IgD-negative memory B cell (primary cell): ENCODE measurements around the gene TBC1D10A. TPM values are rescaled to one million over a fixed set of nuclear protein-coding genes. Genes with fewer than 3 reads are reported as not detected.
A peak's percentile ranks its signal among the peaks of the same experiment; 100 is the strongest.

Source experiments
- H3K27ac Mint-ChIP-seq, 3 donors: one replicate each; pipeline ENCODE4 v1.8.0; 2020 to 2022; ENCODE audit warnings: mild to moderate bottlenecking in 3 of 3, mixed read lengths in 3 of 3, moderate library complexity in 1 of 3
- H3K27me3 Mint-ChIP-seq: one replicate; pipeline ENCODE4 v1.8.0; 2021; ENCODE audit warnings: mixed read lengths
- H3K36me3 Mint-ChIP-seq: one replicate; pipeline ENCODE4 v1.8.0; 2020; ENCODE audit warnings: mild to moderate bottlenecking, mixed read lengths
- H3K4me1 Mint-ChIP-seq, 3 donors: one replicate each; pipeline ENCODE4 v1.8.0; 2020 to 2022; ENCODE audit warnings: mixed read lengths in 3 of 3, mild to moderate bottlenecking in 1 of 3
- H3K4me3 Mint-ChIP-seq, 4 donors: one replicate each; pipeline ENCODE4 v1.8.0; 2020 to 2022; ENCODE audit warnings: mild to moderate bottlenecking in 4 of 4, mixed read lengths in 4 of 4, moderate library complexity in 3 of 4
- H3K9me3 Mint-ChIP-seq, 3 donors: one replicate each; pipeline ENCODE4 v1.8.0; 2020 to 2021; ENCODE audit warnings: mixed read lengths in 3 of 3, mild to moderate bottlenecking in 1 of 3
- polyA plus RNA-seq: library from polyadenylated mRNA; unstranded; fragments of 300-500 nt; fragmentation: Illumina TruSeq; gene quantifications from one replicate; pipeline ENCODE4 v1.2.3, GENCODE V29; 2021

The TBC1D10A gene
- polyA plus RNA-seq, 1 donor from 2014 or later: 44.0 TPM

DNA sequence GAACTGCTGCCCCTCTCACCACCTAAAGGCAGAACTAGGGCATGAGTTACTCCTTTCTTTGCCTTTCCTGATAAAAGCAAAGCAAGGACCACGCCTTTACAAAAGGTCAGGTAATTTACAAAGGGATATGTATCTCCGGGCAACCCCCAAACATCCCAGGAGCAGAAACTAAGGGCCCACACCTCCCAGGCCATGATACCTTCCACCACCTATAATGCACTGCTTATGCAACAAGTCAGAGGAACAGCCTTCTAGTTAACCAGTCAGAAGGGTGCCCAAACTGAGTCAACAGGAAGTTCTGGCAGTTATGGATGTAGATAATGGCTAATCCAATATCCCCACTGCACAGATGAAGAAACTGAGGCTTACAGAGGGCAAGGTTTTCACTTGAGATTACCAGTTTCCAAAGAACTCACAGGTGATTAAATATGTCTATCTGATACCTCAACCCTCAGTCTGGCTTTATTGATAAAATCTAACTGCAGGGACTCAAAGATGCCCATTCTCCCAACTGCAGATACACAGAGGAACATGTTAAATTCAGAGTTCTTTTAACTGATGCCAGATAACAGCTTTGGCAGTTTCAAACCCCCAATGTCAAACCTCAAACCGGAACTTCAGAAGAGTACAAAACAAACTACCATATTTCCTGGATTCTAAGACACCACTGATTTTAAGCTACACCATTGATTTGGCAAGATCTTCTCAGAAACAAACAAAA, 20.7 kb downstream of the TBC1D10A start:
- Mint-ChIP-seq H3K4me1 (peaks cover 74 to 92% (median 75%) of the 10 kb centered on the region in 3 donors), H3K4me3 (peak overlapping the region; percentile 62 to 86 (median 79)), H3K27me3 (peaks cover 1% of the 10 kb centered on the region)

DNA sequence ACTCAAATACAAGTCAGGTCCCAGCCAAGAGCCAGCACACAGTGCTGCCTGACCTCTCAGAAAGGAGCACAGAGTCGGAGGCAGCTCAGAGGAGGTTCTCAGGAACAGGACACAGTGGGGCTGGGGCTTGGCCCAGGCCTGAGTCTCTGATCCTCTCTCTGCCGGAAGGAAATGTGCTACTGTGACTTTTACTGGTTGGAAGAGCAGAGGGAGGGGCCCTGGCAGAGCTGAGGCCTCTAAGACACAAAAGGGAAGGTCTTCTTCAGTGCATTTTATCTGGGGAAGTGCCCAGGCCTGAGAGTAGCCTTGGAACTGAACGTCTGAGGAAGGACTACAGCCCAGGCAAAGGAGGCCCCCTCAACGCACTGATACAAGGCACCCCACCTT, 21.2 kb downstream of the TBC1D10A start:
- Mint-ChIP-seq H3K27ac (peak overlapping the region; percentile 44 to 97 (median 96)), H3K9me3 (no peaks in the 10 kb centered on the region), H3K4me1 (peaks cover 68 to 92% (median 70%) of the 10 kb centered on the region in 3 donors), H3K4me3 (peak overlapping the region; percentile 62 to 86 (median 79)), H3K27me3 (peaks cover 1% of the 10 kb centered on the region), H3K36me3 (peaks cover 7% of the 10 kb centered on the region)

More for the DNA sequence above, 20.7 kb downstream of the TBC1D10A start:
- Mint-ChIP-seq H3K9me3 (no peaks in the 10 kb centered on the region), H3K27ac (peak overlapping the region; percentile 44 to 97 (median 96)), H3K36me3 (peaks cover 7% of the 10 kb centered on the region)

DNA sequence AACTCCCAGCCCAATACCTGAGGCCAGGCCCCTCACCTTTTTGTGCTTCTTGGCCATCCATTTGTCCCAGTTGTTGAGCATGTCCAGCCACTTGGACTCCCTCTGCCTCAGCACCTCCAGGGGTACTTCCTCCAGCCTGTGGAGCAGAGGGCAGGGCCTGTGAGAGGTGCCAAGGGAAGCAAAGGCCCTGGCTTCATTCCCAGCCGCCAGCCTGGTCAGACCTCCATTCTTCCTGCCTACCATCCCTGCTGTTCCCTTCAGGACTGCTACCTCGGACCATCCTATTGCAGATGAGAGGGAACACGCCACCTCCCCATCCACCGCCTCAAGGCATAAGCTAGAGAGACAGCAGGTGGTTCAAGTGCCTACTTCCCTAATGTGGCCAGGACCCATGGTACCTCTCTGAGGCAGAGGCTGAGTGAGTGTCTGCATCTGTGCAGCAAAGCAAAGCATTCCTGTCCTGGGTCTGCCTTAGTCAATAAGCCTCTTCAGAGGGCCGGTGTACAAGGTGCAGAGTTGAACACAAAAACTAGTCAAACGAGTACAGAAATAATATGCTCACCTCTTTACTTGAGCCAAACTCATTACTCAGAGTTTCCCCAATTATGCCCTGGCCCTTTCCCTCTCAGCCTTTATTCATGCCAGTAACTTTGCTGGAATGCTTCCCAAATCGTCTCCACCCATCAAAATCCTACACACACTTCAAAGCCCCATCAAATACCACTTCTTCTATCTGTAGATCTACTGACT, 22.1 kb downstream of the TBC1D10A start:
- no peaks in the 10 kb centered on the region for H3K9me3 Mint-ChIP-seq
- peaks cover 7% of the 10 kb centered on the region for H3K36me3 Mint-ChIP-seq
- H3K27me3 Mint-ChIP-seq: peaks cover 1% of the 10 kb centered on the region
- peak overlapping the region; percentile 44 to 97 (median 96) for H3K27ac Mint-ChIP-seq
- peak overlapping the region; percentile 62 to 86 (median 79) for H3K4me3 Mint-ChIP-seq
- H3K4me1 Mint-ChIP-seq: peaks cover 60 to 83% (median 62%) of the 10 kb centered on the region in 3 donors

DNA sequence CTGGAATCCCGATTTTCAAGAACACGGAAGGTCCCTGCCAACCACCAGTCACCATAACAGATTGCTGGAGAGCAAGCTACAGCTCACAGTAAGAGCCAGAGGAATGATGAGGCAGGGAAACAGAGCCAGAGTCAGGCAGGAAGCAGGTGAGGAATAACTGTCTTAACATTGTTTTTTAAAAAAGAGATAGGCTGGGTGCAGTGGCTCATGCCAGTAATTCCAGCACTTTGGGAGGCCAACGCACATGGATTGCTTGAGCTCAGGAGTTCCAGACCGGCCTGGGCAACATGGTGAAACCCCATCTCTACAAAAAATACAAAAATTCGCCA, 24.0 kb downstream of the TBC1D10A start:
- no peaks in the 10 kb centered on the region for H3K9me3 Mint-ChIP-seq
- peak overlapping the region; percentile 51 to 90 (median 75) for H3K4me3 Mint-ChIP-seq
- peaks cover 9% of the 10 kb centered on the region for H3K36me3 Mint-ChIP-seq
- H3K27ac Mint-ChIP-seq: peak overlapping the region; percentile 69 to 96 (median 94)
- peaks cover 50 to 69% (median 50%) of the 10 kb centered on the region in 3 donors for H3K4me1 Mint-ChIP-seq
- peaks cover 1% of the 10 kb centered on the region for H3K27me3 Mint-ChIP-seq

DNA sequence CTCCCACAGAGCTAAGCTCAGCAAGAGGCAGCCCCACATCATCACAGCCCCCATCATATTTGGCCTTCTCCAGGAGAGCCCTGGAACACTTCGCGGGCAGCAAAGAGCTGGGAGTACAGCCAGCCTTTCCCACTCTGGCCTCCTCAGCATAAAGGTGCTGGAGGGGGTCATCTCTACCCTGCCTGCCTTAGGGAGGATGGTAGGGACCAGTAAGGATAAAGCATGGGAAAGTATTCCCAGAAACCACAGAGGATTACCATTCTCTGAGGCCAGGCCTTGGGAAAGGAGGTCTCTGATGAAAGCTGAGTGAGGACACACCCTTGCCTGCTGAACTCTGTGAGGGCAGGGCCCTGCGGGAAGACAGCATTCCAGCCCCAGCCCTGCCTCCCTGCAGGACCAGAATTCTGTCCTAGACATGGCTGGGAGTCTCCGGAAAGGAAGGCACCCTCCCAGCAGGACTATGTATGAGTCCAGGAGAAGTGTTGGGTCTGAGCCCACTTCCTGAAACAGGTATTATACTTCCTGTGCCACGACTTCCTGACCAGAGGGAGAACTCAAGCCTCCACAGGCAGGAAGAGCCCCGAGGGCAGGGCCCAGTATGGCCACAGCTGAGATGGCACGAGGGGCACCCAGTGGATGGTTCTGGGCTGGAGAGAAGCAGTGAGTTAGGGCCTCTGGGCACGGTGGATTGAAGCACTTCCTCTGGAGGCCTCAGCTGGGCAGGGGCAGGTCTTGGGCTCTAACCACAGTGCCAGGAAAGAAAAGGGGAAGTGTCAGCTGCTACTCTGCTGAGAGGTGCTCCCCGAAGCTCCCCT, 24.5 kb downstream of the TBC1D10A start:
- Mint-ChIP-seq H3K36me3 (peaks cover 9% of the 10 kb centered on the region), H3K9me3 (no peaks in the 10 kb centered on the region), H3K27me3 (no peaks in the 10 kb centered on the region), H3K27ac (peak overlapping the region; percentile 69 to 96 (median 94)), H3K4me3 (peak overlapping the region; percentile 51 to 90 (median 75)), H3K4me1 (peaks cover 46 to 65% (median 47%) of the 10 kb centered on the region in 3 donors)

DNA sequence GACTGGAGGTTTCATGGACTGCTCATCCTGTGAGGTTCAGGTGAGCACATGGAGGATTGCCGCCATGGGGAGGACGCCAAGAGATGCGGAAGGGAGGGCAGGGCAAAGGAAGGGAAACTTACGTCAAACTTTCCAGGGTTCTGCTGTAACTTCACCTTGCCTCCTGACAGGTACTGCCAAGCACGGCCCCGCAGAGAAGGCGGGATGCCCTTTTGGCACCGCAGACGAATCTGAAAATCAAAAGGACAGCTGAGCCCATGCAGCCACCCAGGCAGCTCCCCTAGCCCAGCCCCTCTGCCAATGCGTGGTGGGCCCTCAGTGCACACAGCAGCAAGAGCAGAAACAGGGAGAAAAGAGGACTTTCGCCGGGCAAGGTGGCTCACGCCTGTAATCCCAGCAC, 27.4 kb downstream of the TBC1D10A start:
- Mint-ChIP-seq H3K27ac (peak overlapping the region in 2 of 3 donors; percentile 46 to 84), H3K27me3 (no peaks in the 10 kb centered on the region), H3K36me3 (peaks cover 9% of the 10 kb centered on the region), H3K9me3 (no peaks in the 10 kb centered on the region), H3K4me3 (no peak overlapping the region), H3K4me1 (peaks cover 22 to 37% (median 23%) of the 10 kb centered on the region in 3 donors)

DNA sequence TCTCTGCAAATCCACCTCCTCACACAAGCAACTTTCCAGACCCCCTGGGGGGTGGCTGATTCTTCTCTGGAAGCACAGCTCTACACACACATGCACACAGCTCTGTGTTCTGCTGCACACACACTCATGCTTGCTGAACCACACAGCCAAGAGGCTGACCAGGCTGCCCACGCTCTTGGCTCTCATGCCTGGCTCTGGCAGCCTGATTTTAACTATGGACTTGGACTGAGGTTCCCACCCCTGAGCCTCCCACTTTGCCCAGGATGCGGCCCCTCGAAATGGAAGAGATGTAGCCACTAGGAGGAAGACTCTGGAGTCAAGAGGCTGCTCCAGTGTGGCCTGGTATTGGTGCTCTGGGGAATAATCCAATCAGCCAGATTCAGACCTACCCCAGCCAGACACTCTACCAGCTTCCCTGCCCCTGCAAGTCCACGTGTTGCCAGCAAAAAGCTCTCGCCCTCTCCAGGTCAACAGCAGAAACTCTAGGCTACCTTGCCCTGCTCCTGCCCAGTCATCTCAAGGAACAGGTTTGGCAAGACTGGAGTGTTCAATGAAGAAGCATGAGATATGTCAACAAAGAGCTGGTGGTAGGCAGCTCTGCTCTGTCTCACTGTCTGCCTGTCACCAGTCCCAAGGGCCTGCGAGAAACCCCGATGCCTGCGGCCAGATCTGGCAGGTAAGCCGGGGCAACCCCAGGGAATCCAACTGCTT, 28.6 kb downstream of the TBC1D10A start:
- peak overlapping the region in 2 of 3 donors; percentile 56 to 88 for H3K27ac Mint-ChIP-seq
- no peaks in the 10 kb centered on the region for H3K9me3 Mint-ChIP-seq
- peaks cover 9% of the 10 kb centered on the region for H3K36me3 Mint-ChIP-seq
- H3K4me1 Mint-ChIP-seq: peaks cover 14 to 26% (median 18%) of the 10 kb centered on the region in 3 donors
- peak overlapping the region in 1 of 4 donors; percentile 38 for H3K4me3 Mint-ChIP-seq
- H3K27me3 Mint-ChIP-seq: no peaks in the 10 kb centered on the region

DNA sequence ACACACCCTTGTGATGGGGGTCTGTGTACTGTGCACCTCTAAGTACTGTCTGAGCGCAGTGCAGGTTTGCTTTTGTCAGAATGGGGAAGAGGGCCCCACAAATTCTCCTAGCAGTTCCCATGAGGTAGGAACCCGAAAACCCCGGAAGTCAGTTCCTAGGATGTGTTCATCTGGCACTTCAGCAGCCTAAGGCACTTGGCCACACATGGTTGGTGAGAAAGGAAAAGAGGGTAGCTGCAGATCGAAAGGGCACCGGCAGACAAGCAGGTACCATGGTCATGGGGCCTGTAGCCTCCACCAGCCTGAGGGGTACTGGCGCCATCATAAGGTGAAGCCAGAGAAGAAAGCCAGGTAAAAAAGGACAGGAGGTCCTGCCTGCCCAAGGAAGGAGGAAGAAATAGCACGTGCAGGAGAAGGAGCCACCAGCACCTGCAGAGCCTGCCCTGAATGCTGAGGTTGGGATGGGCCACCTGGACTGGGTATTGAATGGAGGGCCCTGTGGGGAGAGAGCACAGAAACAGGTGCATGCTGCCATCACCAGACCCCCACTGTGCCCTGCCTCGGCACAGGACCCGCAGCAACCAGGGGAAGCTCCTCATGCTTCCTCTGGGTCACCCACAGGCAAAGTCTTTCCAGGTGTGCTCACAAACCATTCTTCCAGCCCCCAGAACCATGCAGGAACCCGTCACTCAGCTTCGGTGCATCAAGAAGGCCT, 29.3 kb downstream of the TBC1D10A start:
- H3K27ac Mint-ChIP-seq: peak overlapping the region in 1 of 3 donors; percentile 39
- no peak overlapping the region for H3K4me3 Mint-ChIP-seq

DNA sequence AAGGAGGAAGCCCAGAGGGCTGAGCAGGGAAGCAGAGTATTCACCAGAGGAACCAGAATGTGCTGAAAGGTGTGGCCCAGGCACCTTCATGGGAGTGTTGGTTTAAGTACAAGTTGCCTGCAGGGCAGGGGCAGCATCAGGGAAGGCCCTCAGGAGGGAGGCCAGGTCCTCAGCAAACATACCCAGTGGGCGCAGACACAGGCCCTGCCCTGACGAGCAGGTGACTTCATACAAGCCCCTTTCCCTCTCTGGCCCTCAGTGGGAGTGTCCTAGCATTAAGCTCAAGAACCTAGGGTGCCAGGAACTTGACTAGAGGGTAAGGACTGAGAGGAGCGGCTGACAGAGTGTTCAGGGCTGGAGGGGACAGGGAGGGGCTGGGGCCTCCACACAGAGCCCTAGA, 29.9 kb downstream of the TBC1D10A start:
- Mint-ChIP-seq H3K27me3 (no peaks in the 10 kb centered on the region), H3K4me1 (peaks cover 5 to 13% (median 7%) of the 10 kb centered on the region in 3 donors), H3K36me3 (peaks cover 8% of the 10 kb centered on the region), H3K27ac (no peak overlapping the region), H3K4me3 (no peak overlapping the region), H3K9me3 (no peaks in the 10 kb centered on the region)

More for the DNA sequence above, 29.3 kb downstream of the TBC1D10A start:
- Mint-ChIP-seq H3K4me1 (peaks cover 7 to 19% (median 11%) of the 10 kb centered on the region in 3 donors), H3K9me3 (no peaks in the 10 kb centered on the region), H3K27me3 (no peaks in the 10 kb centered on the region), H3K36me3 (peaks cover 8% of the 10 kb centered on the region)

DNA sequence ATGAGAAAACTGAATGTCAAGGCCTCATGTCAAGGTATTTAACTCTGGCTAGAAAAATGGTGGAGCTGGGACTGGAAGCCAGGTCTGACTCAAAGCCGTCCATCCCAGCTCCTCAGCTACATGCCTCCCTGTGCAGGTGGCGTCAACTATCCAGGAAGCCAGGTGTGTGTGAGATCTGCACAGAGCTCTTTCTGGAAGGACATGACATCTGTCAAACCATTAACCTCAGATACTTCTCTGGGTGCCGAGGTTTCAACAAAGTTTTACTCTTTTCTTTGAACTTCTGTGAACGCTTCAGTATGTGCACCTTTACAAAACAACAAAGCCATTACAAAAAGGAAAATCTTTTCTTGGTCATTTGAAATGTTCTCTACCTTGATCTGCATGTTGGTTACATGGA, 30.4 kb downstream of the TBC1D10A start:
- no peaks in the 10 kb centered on the region for H3K9me3 Mint-ChIP-seq
- H3K36me3 Mint-ChIP-seq: peaks cover 5% of the 10 kb centered on the region
- no peak overlapping the region for H3K4me3 Mint-ChIP-seq
- H3K4me1 Mint-ChIP-seq: peaks cover 1 to 10% (median 5%) of the 10 kb centered on the region in 3 donors
- no peak overlapping the region for H3K27ac Mint-ChIP-seq
- no peaks in the 10 kb centered on the region for H3K27me3 Mint-ChIP-seq

DNA sequence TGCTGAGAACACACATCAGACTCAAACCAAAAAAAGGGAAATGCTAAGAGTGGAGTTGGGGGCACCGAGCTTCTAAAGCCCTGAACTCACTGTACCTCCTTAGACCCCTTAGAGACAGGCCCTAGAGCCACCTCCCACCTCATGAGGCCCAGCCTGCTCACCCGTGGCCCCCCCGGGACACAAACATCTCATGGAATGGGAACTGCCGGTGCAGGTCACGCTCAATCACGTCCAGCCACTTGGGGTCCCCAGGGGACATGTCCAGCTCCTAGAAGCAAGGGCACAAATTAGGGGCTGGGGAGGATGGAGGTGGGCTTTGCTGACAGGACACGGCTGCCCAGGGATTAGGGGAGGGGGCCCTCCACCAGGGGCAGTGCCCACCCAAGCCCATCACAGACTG, 31.2 kb downstream of the TBC1D10A start:
- Mint-ChIP-seq H3K4me3 (peak overlapping the region in 1 of 4 donors; percentile 57), H3K27ac (no peak overlapping the region), H3K36me3 (peaks cover 4% of the 10 kb centered on the region), H3K4me1 (peaks cover 1 to 6% (median 4%) of the 10 kb centered on the region in 3 donors), H3K27me3 (no peaks in the 10 kb centered on the region), H3K9me3 (no peaks in the 10 kb centered on the region)

DNA sequence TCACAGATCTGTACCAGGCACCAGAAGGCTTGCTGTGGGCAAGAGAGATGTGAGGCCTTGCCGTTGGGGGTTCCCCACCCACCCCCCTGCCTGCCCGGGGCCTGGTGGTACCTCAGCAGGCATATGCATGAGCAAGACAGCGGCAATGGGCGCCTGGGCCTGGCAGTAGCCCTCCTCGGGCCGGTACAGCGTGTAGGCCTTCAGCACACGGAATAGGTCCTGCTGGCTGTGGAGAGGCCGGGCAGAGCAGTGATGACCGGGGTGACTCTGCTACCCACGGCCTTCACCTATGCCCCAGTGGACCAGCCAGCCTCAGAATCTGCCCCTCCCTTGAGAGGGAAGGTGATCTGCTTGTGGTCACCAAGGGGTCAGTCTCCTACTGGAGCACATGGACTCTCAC, 31.9 kb downstream of the TBC1D10A start:
- Mint-ChIP-seq H3K27ac (no peak overlapping the region), H3K4me3 (no peak overlapping the region), H3K4me1 (peaks cover 6 to 9% (median 9%) of the 10 kb centered on the region in 3 donors), H3K36me3 (peaks cover 4% of the 10 kb centered on the region), H3K27me3 (no peaks in the 10 kb centered on the region), H3K9me3 (no peaks in the 10 kb centered on the region)

DNA sequence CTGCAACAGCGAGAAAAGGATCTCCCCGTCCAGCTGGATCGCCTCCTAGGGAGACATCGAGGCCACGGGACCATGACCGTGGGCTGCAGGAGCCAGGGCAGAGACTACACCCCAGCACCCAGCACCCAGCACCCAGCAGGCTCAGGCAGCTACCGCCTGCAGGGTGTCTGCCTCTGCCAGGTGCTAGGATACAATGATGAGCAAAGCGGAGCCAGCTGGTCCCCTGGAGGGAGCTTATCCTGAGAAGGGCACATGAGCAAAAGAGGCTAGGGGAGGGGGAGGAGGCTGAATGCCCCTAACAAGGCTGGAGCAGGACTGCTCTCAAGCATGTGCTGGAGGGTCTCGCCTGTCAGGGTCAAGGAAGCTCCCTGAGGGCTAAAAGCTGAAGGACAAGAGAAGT, 32.7 kb downstream of the TBC1D10A start:
- peaks cover 6 to 12% (median 9%) of the 10 kb centered on the region in 3 donors for H3K4me1 Mint-ChIP-seq
- H3K27me3 Mint-ChIP-seq: no peaks in the 10 kb centered on the region
- no peaks in the 10 kb centered on the region for H3K9me3 Mint-ChIP-seq
- H3K27ac Mint-ChIP-seq: no peak overlapping the region
- H3K4me3 Mint-ChIP-seq: no peak overlapping the region
- H3K36me3 Mint-ChIP-seq: peaks cover 4% of the 10 kb centered on the region

DNA sequence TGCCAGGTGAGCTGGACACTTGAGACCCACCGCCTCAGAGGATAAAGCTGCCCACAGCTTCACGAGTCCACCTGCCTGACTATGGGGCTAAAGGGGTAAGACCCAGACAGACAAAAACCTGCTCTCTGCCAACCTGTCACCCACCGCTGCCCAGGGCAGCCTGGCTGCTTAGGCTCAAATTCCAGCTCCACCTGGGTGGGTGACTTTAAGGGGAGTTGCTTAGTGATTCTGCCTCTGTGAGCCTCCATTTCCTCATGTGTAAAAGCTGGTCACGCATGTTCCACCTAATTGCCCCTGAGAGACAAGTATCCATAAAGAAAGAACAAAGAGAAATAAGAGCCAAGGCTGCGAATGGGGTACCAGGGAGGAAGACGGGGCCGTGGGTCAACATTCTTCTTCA, 33.7 kb downstream of the TBC1D10A start:
- peaks cover 10 to 17% (median 14%) of the 10 kb centered on the region in 3 donors for H3K4me1 Mint-ChIP-seq
- H3K27me3 Mint-ChIP-seq: no peaks in the 10 kb centered on the region
- H3K27ac Mint-ChIP-seq: peak overlapping the region in 1 of 3 donors; percentile 62
- H3K9me3 Mint-ChIP-seq: no peaks in the 10 kb centered on the region
- peaks cover 3% of the 10 kb centered on the region for H3K36me3 Mint-ChIP-seq
- H3K4me3 Mint-ChIP-seq: peak overlapping the region in 1 of 4 donors; percentile 35
